Neural cell (in vitro differentiated cells): ENCODE results near the gene KLHDC4. TPM values are rescaled to one million over a fixed set of nuclear protein-coding genes. Genes with fewer than 3 reads are reported as not detected.

Experiments used
- H2AFZ ChIP-seq: fragments of 200-600, 300-800 bp; sonication (generic), shearing (Covaris generic); 2 replicates; pipeline ENCODE4 v1.6.0; 2014; ENCODE audit warnings: low read depth, mild to moderate bottlenecking, antibody characterized with exemption, low read length, moderate library complexity
- H3F3A ChIP-seq: fragments of 200-600 bp; shearing (Covaris generic); 2 replicates; pipeline ENCODE4 v1.6.1; 2016; ENCODE audit warnings: mild to moderate bottlenecking, moderate library complexity, mixed read lengths, antibody characterized with exemption, low read length; ENCODE audit not compliant: insufficient read depth, poor library complexity, severe bottlenecking
- H3K27ac ChIP-seq: fragments of 200-600, 300-800 bp; sonication (generic), shearing (Covaris generic); 2 replicates; pipeline ENCODE4 v1.5.1; 2014; ENCODE audit warnings: mild to moderate bottlenecking, low read length, moderate library complexity
- H3K27me3 ChIP-seq: fragments of 300-800, 200-600 bp; sonication (generic), shearing (Covaris generic); 2 replicates; pipeline ENCODE4 v1.6.0; 2014; ENCODE audit warnings: mild to moderate bottlenecking, low read depth, low read length, moderate library complexity; ENCODE audit not compliant: insufficient read depth
- H3K36me3 ChIP-seq: fragments of 300-800, 200-600 bp; sonication (generic), shearing (Covaris generic); 2 replicates; pipeline ENCODE4 v1.5.1; 2014; ENCODE audit warnings: mild to moderate bottlenecking, antibody characterized with exemption, low read length, moderate library complexity; ENCODE audit not compliant: insufficient read depth
- H3K4me2 ChIP-seq: fragments of 300-800, 200-600 bp; sonication (generic), shearing (Covaris generic); 2 replicates; pipeline ENCODE4 v1.6.0; 2014; ENCODE audit warnings: mild to moderate bottlenecking, low read length
- H3K4me3 ChIP-seq: fragments of 300-800, 200-600 bp; sonication (generic), shearing (Covaris generic); 2 replicates; pipeline ENCODE4 v1.5.1; 2014; ENCODE audit warnings: mild to moderate bottlenecking, low read length, moderate library complexity
- H3K79me2 ChIP-seq: fragments of 200-600 bp; shearing (Covaris generic); replicated peaks from 2 replicates; pipeline ENCODE4 v1.6.0; 2014; ENCODE audit warnings: mild to moderate bottlenecking, low read length, moderate library complexity; ENCODE audit not compliant: insufficient read depth
- H3K9ac ChIP-seq: fragments of 300-800, 200-600 bp; sonication (generic), shearing (Covaris generic); 2 replicates; pipeline ENCODE4 v1.6.1; 2016; ENCODE audit warnings: mild to moderate bottlenecking, low read length, mixed read lengths
- H3K9me2 ChIP-seq: fragments of 200-600 bp; shearing (Covaris generic); 2 replicates; pipeline ENCODE4 v1.6.1; 2016; ENCODE audit warnings: mild to moderate bottlenecking, low read length, mixed read lengths; ENCODE audit not compliant: insufficient read depth
- H3K9me3 ChIP-seq: fragments of 200-600, 300-800 bp; sonication (generic), shearing (Covaris generic); 2 replicates; pipeline ENCODE4 v1.6.1; 2016; ENCODE audit warnings: mild to moderate bottlenecking, mixed run types, low read length, moderate library complexity, mixed read lengths
- H4K20me1 ChIP-seq: fragments of 200-600 bp; shearing (Covaris generic); 2 replicates; pipeline ENCODE4 v1.6.1; 2016; ENCODE audit warnings: mild to moderate bottlenecking, mixed run types; ENCODE audit not compliant: insufficient read depth
- CTCF ChIP-seq: fragments of 450-650 bp; IDR thresholded peaks from 2 replicates; pipeline ENCODE4 v1.5.1; 2014; ENCODE audit warnings: antibody characterized with exemption, mild to moderate bottlenecking, moderate library complexity; ENCODE audit not compliant: poor library complexity, severe bottlenecking
- EP300 ChIP-seq: fragments of 450-650 bp; conservative IDR thresholded peaks from 2 replicates; pipeline ENCODE4 v1.6.1; 2014; ENCODE audit warnings: antibody characterized with exemption, mild to moderate bottlenecking, moderate library complexity; ENCODE audit not compliant: poor library complexity, severe bottlenecking
- EZH2 ChIP-seq: fragments of 200-600, 300-800 bp; shearing (Covaris generic), sonication (generic); IDR thresholded peaks from 2 replicates; pipeline ENCODE4 v1.6.1; 2014; ENCODE audit warnings: antibody characterized with exemption, low read length, borderline replicate concordance, mild to moderate bottlenecking; ENCODE audit not compliant: insufficient read depth, poor library complexity, severe bottlenecking
- MXI1 ChIP-seq: fragments of 450-650 bp; conservative IDR thresholded peaks from 2 replicates; pipeline ENCODE4 v1.6.1; 2014; ENCODE audit warnings: antibody characterized with exemption, mild to moderate bottlenecking; ENCODE audit not compliant: poor library complexity, severe bottlenecking
- POLR2AphosphoS5 ChIP-seq: IDR thresholded peaks from 2 replicates; pipeline ENCODE4 v1.6.1; 2012
- RAD21 ChIP-seq: fragments of 450-650 bp; conservative IDR thresholded peaks from 2 replicates; pipeline ENCODE4 v1.6.1; 2014; ENCODE audit warnings: antibody characterized with exemption, mild to moderate bottlenecking, moderate library complexity
- REST ChIP-seq: IDR thresholded peaks from 2 replicates; pipeline ENCODE4 v1.6.1; 2012; ENCODE audit warnings: borderline replicate concordance
- SMC3 ChIP-seq: fragments of 450-650 bp; conservative IDR thresholded peaks from 2 replicates; pipeline ENCODE4 v1.6.1; 2014; ENCODE audit warnings: antibody characterized with exemption, mild to moderate bottlenecking, moderate library complexity; ENCODE audit not compliant: poor library complexity
- TAF1 ChIP-seq: IDR thresholded peaks from 2 replicates; pipeline ENCODE4 v1.6.1; 2012; ENCODE audit warnings: low read depth
- polyA plus RNA-seq: library from polyadenylated mRNA; depleted of rRNA; stranded (reverse); fragments of >200 nt; gene quantifications from 2 replicates; pipeline ENCODE4 v1.2.3, GENCODE V29; 2014

The KLHDC4 gene
- polyA plus RNA-seq, 1 donor from 2014 or later, result 27.5 TPM

- no peaks in the 10 kb centered on the region for H3K9me2 ChIP-seq
- H3K4me3 ChIP-seq, result no peak overlapping the region
- no peaks in the 10 kb centered on the region for H3F3A ChIP-seq
- TF ChIP-seq TAF1 (no peak), EZH2 (no peak), SMC3 (no peak), CTCF (no peak), REST (no peak)
- H3K36me3 ChIP-seq, result no peaks in the 10 kb centered on the region
- no peak overlapping the region for H3K27ac ChIP-seq
- no peaks in the 10 kb centered on the region for H3K79me2 ChIP-seq
- H3K27me3 ChIP-seq, result no peaks in the 10 kb centered on the region
- H3K4me2 ChIP-seq, result no peak overlapping the region
- H3K9ac ChIP-seq, result no peak overlapping the region
- no peak overlapping the region for H2AFZ ChIP-seq
- H3K9me3 ChIP-seq, result no peaks in the 10 kb centered on the region
- no peaks in the 10 kb centered on the region for H4K20me1 ChIP-seq
Observed at GRCh38 chr16:87801679-87802259, 36.0 kb upstream of the KLHDC4 start.

DNA sequence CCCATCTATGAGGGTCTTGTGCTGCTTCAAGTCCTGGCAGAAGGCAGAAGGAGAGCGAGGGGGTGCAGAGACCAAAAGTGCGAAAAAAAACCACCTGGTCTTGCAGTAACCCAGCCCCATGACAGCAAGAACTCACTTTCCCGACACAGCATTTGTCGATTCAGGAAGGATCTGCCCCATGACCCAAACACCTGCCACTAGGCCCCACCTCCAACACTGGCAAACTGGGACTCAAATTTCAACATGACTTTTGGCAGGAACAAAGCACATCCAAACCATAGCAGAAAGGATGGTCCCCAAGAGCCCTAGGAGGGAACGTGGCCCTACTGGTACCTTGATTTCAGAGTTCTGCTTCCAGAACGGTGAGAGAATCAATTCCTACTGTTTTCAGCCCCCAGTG lies 34.7 kb upstream of the KLHDC4 start:
- Histone ChIP-seq H3K36me3 (no peaks in the 10 kb centered on the region), H4K20me1 (no peaks in the 10 kb centered on the region), H3K27ac (no peak overlapping the region), H3K27me3 (no peaks in the 10 kb centered on the region), H3K9ac (no peak overlapping the region), H3K79me2 (no peaks in the 10 kb centered on the region), H3K9me2 (no peaks in the 10 kb centered on the region), H3F3A (no peaks in the 10 kb centered on the region), H2AFZ (no peak overlapping the region), H3K4me3 (no peak overlapping the region), H3K9me3 (no peaks in the 10 kb centered on the region), H3K4me2 (no peak overlapping the region)
- TF ChIP-seq CTCF, result no peak
- TF ChIP-seq REST, result no peak
- no peak for TF ChIP-seq EZH2
- TF ChIP-seq TAF1, result no peak
- no peak for TF ChIP-seq EP300
- no peak for TF ChIP-seq SMC3
- TF ChIP-seq POLR2AphosphoS5, result no peak
- TF ChIP-seq MXI1, result no peak
- TF ChIP-seq RAD21, result no peak
